ENCODE data around the gene KLF16.
"Not testable (repeated sequence)": the region's sequence is repeated elsewhere in the genome, so short reads cannot be mapped to it uniquely, and the experiment has no call there.

The KLF16 gene

GRCh38 chr19:1875646-1876495 lies 12.5 kb upstream of the KLF16 start:
- peaks cover 22% of the 10 kb centered on the region; the same call in 1 of the 2 replicates for H3K36me3 ChIP-seq (ENCODE audit: insufficient read depth, low read length)
- no peaks in the 10 kb centered on the region for H4K20me1 ChIP-seq (ENCODE audit: insufficient read depth, low read length)
- peak overlapping the region; percentile 49 for H3K27ac ChIP-seq (ENCODE audit: low read depth, low read length, poor library complexity, severe bottlenecking)
- H3K9me3 ChIP-seq (ENCODE audit: low read length), result no peaks in the 10 kb centered on the region
- H3K9ac ChIP-seq (ENCODE audit: low read length), result peak overlapping the region; percentile 75
- H3F3A ChIP-seq (ENCODE audit: insufficient read depth, low read length), result no peaks in the 10 kb centered on the region
- peaks cover 29% of the 10 kb centered on the region for H3K4me1 ChIP-seq (ENCODE audit: insufficient read depth, low read length, severe bottlenecking)
- TF ChIP-seq, protein P1, sequence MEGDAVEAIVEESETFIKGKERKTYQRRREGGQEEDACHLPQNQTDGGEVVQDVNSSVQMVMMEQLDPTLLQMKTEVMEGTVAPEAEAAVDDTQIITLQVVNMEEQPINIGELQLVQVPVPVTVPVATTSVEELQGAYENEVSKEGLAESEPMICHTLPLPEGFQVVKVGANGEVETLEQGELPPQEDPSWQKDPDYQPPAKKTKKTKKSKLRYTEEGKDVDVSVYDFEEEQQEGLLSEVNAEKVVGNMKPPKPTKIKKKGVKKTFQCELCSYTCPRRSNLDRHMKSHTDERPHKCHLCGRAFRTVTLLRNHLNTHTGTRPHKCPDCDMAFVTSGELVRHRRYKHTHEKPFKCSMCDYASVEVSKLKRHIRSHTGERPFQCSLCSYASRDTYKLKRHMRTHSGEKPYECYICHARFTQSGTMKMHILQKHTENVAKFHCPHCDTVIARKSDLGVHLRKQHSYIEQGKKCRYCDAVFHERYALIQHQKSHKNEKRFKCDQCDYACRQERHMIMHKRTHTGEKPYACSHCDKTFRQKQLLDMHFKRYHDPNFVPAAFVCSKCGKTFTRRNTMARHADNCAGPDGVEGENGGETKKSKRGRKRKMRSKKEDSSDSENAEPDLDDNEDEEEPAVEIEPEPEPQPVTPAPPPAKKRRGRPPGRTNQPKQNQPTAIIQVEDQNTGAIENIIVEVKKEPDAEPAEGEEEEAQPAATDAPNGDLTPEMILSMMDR (IDR thresholded peaks at IDR 0.05; ENCODE audit: low read length), result no peak
- TF ChIP-seq EZH2 (IDR thresholded peaks at IDR 0.05; ENCODE audit: borderline replicate concordance, low read length), result no peak
- H3K4me2 ChIP-seq (ENCODE audit: low read length), result peak overlapping the region; percentile 74
- H3K27me3 ChIP-seq (ENCODE audit: insufficient read depth, low read length), result no peaks in the 10 kb centered on the region
- H2AFZ ChIP-seq (ENCODE audit: low read length), result no peak overlapping the region
- H3K79me2 ChIP-seq (ENCODE audit: insufficient read depth, low read length), result peaks cover 29% of the 10 kb centered on the region
- no peaks in the 10 kb centered on the region for H3K9me2 ChIP-seq (ENCODE audit: low read depth, low read length)
- H3K4me3 ChIP-seq (ENCODE audit: low read depth, low read length, poor library complexity, severe bottlenecking), result peak overlapping the region; percentile 71

DNA sequence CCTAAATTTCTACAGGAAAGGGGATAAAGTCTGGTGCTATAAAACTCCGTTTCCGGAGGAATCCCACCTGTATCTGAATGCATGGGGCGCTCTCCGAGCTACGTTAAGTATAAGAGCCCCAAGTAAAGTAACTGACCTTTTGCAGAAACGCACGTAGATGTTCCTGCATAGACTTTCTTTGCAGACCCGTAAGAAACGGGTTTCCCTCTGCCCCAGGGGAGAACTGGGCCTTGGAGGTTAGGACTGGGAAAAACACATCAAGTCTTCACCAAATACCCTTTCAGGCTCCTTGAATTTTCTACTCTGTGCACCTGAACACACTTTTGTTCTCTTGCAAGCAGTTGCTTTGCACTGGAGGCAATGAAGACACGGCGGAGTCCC lies 11.9 kb upstream of the KLF16 start:
- H3K27me3 ChIP-seq (ENCODE audit: insufficient read depth, low read length); H2AFZ ChIP-seq (ENCODE audit: low read length); H3K9me3 ChIP-seq (ENCODE audit: low read length); H3K9me2 ChIP-seq (ENCODE audit: low read depth, low read length); H3F3A ChIP-seq (ENCODE audit: insufficient read depth, low read length); H4K20me1 ChIP-seq (ENCODE audit: insufficient read depth, low read length): not testable (repeated sequence)
- Histone ChIP-seq H3K36me3 (ENCODE audit: insufficient read depth, low read length) (peaks cover 23% of the 10 kb centered on the region; the same call in 1 of the 2 replicates), H3K4me3 (ENCODE audit: low read depth, low read length, poor library complexity, severe bottlenecking) (peak overlapping the region; percentile 71), H3K27ac (ENCODE audit: low read depth, low read length, poor library complexity, severe bottlenecking) (peak overlapping the region; percentile 34), H3K4me1 (ENCODE audit: insufficient read depth, low read length, severe bottlenecking) (peaks cover 29% of the 10 kb centered on the region), H3K79me2 (ENCODE audit: insufficient read depth, low read length) (peaks cover 29% of the 10 kb centered on the region), H3K4me2 (ENCODE audit: low read length) (peak overlapping the region; percentile 74), H3K9ac (ENCODE audit: low read length) (peak overlapping the region; percentile 75)

GRCh38 chr19:1874554-1875185 lies 11.3 kb upstream of the KLF16 start:
- peaks cover 29% of the 10 kb centered on the region for H3K79me2 ChIP-seq (ENCODE audit: insufficient read depth, low read length)

More at GRCh38 chr19:1874554-1875185, 11.3 kb upstream of the KLF16 start:
- Histone ChIP-seq H3K4me1 (ENCODE audit: insufficient read depth, low read length, severe bottlenecking) (peaks cover 29% of the 10 kb centered on the region), H3K4me2 (ENCODE audit: low read length) (peak overlapping the region; percentile 74), H3K9ac (ENCODE audit: low read length) (peak overlapping the region; percentile 75), H3K36me3 (ENCODE audit: insufficient read depth, low read length) (peaks cover 21% of the 10 kb centered on the region; the same call in 1 of the 2 replicates), H3F3A (ENCODE audit: insufficient read depth, low read length) (no peaks in the 10 kb centered on the region), H4K20me1 (ENCODE audit: insufficient read depth, low read length) (no peaks in the 10 kb centered on the region), H3K9me3 (ENCODE audit: low read length) (no peaks in the 10 kb centered on the region), H2AFZ (ENCODE audit: low read length) (no peak overlapping the region), H3K27me3 (ENCODE audit: insufficient read depth, low read length) (no peaks in the 10 kb centered on the region), H3K27ac (ENCODE audit: low read depth, low read length, poor library complexity, severe bottlenecking) (peak overlapping the region; percentile 34), H3K9me2 (ENCODE audit: low read depth, low read length) (no peaks in the 10 kb centered on the region), H3K4me3 (ENCODE audit: low read depth, low read length, poor library complexity, severe bottlenecking) (peak overlapping the region; percentile 71)
- no peak for TF ChIP-seq EZH2 (IDR thresholded peaks at IDR 0.05; ENCODE audit: borderline replicate concordance, low read length)
- TF ChIP-seq, protein P1 (IDR thresholded peaks at IDR 0.05; ENCODE audit: low read length), result no peak

Measured in OCI-LY1 (cell line).